ENCODE data around the gene TEX54. TPM values are rescaled to one million over a fixed set of nuclear protein-coding genes. Genes with fewer than 3 reads are reported as not detected.
A peak's percentile ranks its signal among the peaks of the same experiment; 100 is the strongest.

TEX54 gene
- total and polyA plus RNA-seq, 2 of the 13 experiments (the other 11 are each of a cell fraction or from before 2014, with no cell fraction given): not detected

DNA sequence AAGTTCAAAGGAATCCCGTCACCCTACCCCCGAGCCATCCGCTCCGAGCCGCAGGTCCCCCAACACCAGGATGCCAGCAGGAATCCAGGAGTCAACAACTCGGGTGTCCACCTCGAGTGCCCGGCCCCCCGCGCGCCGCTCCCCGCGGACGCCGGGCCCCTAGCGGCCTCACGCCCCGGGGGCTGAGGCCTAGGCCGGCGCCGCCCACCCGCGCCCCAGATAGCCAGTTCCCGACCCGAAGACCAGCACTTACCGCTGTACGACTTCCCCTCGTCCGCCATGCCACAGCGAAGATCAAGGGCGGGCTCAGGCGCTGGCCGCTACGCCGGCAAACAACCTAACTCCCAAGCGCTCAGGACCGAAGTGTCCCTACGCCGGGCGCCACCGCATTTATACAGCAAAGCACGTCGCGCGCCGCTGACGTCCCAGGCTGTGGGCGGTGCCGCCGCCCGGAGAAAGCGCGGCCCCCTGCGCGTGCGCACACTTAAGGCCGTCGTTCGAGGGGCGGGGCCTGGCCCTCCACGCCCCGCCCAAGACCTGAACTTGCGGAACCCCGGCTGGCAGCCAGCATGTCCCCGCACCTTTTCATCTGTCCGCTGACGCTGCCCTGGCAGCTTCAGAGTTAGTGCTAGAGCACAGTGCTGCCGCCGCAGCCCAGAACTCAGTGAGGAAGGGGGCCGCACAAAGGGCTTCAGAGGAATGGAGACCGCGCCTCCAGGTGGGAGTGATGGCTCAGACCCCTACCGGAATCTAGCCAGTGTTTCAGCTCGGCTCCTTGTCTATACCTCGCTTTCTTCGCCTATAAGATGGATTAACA lies 27.4 kb downstream of the TEX54 start, which contains the start of gene NXF1 (continued):
- 0 out of 2 replicates have a peak, but pooled peaks have one; percentile 59 for TF ChIP-seq ZNF33B (CRISPR knock-in tag; IDR thresholded peaks at IDR 0.05)
- TF ChIP-seq U2AF1 (optimal IDR thresholded peaks at IDR 0.05; ENCODE audit: low read depth, low read length): peak; percentile 78
- no peak for TF ChIP-seq ZSCAN30 (CRISPR knock-in tag; IDR thresholded peaks at IDR 0.05)
- TF ChIP-seq NFIC (IDR thresholded peaks at IDR 0.05; ENCODE audit: low read length): no peak; the same call in 1 of the 2 replicates
- TF ChIP-seq HNRNPK (IDR thresholded peaks at IDR 0.05; ENCODE audit: low read depth, low read length, poor library complexity, severe bottlenecking): peak; percentile 51
- peak; percentile 81; the same call in 1 of the 2 replicates for TF ChIP-seq ATF6 (CRISPR knock-in tag; conservative IDR thresholded peaks at IDR 0.05)
- no peak for TF ChIP-seq SMC3 (IDR thresholded peaks at IDR 0.05; ENCODE audit: low read length)
- TF ChIP-seq MED1 (CRISPR knock-in tag; IDR thresholded peaks at IDR 0.05): peak; percentile 70
- TF ChIP-seq, protein P1, sequence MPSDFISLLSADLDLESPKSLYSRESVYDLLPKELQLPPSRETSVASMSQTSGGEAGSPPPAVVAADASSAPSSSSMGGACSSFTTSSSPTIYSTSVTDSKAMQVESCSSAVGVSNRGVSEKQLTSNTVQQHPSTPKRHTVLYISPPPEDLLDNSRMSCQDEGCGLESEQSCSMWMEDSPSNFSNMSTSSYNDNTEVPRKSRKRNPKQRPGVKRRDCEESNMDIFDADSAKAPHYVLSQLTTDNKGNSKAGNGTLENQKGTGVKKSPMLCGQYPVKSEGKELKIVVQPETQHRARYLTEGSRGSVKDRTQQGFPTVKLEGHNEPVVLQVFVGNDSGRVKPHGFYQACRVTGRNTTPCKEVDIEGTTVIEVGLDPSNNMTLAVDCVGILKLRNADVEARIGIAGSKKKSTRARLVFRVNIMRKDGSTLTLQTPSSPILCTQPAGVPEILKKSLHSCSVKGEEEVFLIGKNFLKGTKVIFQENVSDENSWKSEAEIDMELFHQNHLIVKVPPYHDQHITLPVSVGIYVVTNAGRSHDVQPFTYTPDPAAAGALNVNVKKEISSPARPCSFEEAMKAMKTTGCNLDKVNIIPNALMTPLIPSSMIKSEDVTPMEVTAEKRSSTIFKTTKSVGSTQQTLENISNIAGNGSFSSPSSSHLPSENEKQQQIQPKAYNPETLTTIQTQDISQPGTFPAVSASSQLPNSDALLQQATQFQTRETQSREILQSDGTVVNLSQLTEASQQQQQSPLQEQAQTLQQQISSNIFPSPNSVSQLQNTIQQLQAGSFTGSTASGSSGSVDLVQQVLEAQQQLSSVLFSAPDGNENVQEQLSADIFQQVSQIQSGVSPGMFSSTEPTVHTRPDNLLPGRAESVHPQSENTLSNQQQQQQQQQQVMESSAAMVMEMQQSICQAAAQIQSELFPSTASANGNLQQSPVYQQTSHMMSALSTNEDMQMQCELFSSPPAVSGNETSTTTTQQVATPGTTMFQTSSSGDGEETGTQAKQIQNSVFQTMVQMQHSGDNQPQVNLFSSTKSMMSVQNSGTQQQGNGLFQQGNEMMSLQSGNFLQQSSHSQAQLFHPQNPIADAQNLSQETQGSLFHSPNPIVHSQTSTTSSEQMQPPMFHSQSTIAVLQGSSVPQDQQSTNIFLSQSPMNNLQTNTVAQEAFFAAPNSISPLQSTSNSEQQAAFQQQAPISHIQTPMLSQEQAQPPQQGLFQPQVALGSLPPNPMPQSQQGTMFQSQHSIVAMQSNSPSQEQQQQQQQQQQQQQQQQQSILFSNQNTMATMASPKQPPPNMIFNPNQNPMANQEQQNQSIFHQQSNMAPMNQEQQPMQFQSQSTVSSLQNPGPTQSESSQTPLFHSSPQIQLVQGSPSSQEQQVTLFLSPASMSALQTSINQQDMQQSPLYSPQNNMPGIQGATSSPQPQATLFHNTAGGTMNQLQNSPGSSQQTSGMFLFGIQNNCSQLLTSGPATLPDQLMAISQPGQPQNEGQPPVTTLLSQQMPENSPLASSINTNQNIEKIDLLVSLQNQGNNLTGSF (CRISPR knock-in tag; IDR thresholded peaks at IDR 0.05): peak; percentile 93
- TF ChIP-seq, protein P2, sequence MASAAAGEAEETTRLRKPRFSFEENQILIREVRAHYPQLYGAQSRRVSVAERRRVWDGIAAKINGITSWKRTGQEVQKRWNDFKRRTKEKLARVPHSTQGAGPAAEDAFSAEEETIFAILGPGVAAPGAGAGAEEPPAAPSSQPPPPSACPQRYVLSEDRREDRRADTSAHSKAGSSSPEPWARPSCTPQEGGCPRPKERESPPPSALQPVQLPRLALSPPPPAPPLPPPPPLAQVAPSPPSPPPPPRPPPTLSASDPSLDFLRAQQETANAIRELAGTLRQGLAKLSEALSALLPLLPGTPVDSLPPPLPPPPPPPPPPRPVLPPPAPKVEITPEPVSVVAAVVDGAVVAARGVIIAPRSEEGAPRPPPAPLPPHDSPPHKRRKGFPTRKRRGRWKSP (CRISPR knock-in tag; IDR thresholded peaks at IDR 0.05): peak; percentile 71
- TF ChIP-seq ZNF160 (CRISPR knock-in tag; IDR thresholded peaks at IDR 0.05): 0 out of 2 replicates have a peak, but pooled peaks have one; percentile 59
- peak; percentile 98 for TF ChIP-seq AGO1 (IDR thresholded peaks at IDR 0.05; ENCODE audit: low read depth, low read length, poor library complexity, severe bottlenecking)
- peak; percentile 77; the same call in 1 of the 2 replicates for TF ChIP-seq ZNF317 (CRISPR knock-in tag; IDR thresholded peaks at IDR 0.05)
- no peak for TF ChIP-seq ZSCAN22 (CRISPR knock-in tag; IDR thresholded peaks at IDR 0.05)
- peak; percentile 84; the same call in 1 of the 2 replicates for TF ChIP-seq KLF9 (CRISPR knock-in tag; IDR thresholded peaks at IDR 0.05; ENCODE audit: low read depth)
- no peak for TF ChIP-seq ZNF672 (CRISPR knock-in tag; IDR thresholded peaks at IDR 0.05)
- peak; percentile 89; the same call in 1 of the 2 replicates for TF ChIP-seq YEATS2 (CRISPR knock-in tag; IDR thresholded peaks at IDR 0.05; ENCODE audit: borderline replicate concordance)
- no peak; the same call in 1 of the 2 replicates for TF ChIP-seq GABPA (IDR thresholded peaks at IDR 0.05; ENCODE audit: low read depth, low read length)
- TF ChIP-seq GABPA (CRISPR knock-in tag; IDR thresholded peaks at IDR 0.05; ENCODE audit: low read depth): 0 out of 2 replicates have a peak, but pooled peaks have one; percentile 16
- TF ChIP-seq, protein P3, sequence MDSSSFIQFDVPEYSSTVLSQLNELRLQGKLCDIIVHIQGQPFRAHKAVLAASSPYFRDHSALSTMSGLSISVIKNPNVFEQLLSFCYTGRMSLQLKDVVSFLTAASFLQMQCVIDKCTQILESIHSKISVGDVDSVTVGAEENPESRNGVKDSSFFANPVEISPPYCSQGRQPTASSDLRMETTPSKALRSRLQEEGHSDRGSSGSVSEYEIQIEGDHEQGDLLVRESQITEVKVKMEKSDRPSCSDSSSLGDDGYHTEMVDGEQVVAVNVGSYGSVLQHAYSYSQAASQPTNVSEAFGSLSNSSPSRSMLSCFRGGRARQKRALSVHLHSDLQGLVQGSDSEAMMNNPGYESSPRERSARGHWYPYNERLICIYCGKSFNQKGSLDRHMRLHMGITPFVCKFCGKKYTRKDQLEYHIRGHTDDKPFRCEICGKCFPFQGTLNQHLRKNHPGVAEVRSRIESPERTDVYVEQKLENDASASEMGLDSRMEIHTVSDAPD (CRISPR knock-in tag; IDR thresholded peaks at IDR 0.05): no peak
